Duodenal mucosa (tissue), 2 donors: Measurements from ENCODE around the gene MVP.
"Not testable (repeated sequence)": the region's sequence is repeated elsewhere in the genome, so short reads cannot be mapped to it uniquely, and the experiment has no call there.

Experiments used
- H3K27ac ChIP-seq: one replicate; pipeline ENCODE4 v1.7.0; 2013; ENCODE audit warnings: low read depth, low read length
- H3K27me3 ChIP-seq, 2 donors: one replicate each; pipeline ENCODE4 v1.7.0; 2013; ENCODE audit warnings: low read length in 2 of 2, control low read depth in 1 of 2; ENCODE audit not compliant: insufficient read depth in 2 of 2, control insufficient read depth in 1 of 2
- H3K36me3 ChIP-seq, 2 donors: one replicate each; pipeline ENCODE4 v1.7.0; 2013; ENCODE audit warnings: low read length in 2 of 2, control low read depth in 1 of 2; ENCODE audit not compliant: insufficient read depth in 2 of 2, control insufficient read depth in 1 of 2
- H3K4me1 ChIP-seq, 2 donors: one replicate each; pipeline ENCODE4 v1.7.0; 2013; ENCODE audit warnings: low read length in 2 of 2, control low read depth in 1 of 2; ENCODE audit not compliant: insufficient read depth in 2 of 2, control insufficient read depth in 1 of 2
- H3K4me3 ChIP-seq, 2 donors: one replicate each; pipeline ENCODE4 v1.7.0; 2013; ENCODE audit warnings: low read length in 2 of 2, low read depth in 1 of 2
- H3K9ac ChIP-seq, 2 donors: one replicate each; pipeline ENCODE4 v1.7.0; 2013; ENCODE audit warnings: low read length in 2 of 2, low read depth in 1 of 2
- H3K9me3 ChIP-seq, 2 donors: one replicate each; pipeline ENCODE4 v1.7.0; 2013; ENCODE audit warnings: low read length in 2 of 2, control low read depth in 1 of 2; ENCODE audit not compliant: control insufficient read depth in 1 of 2

The MVP gene

GRCh38 chr16:29869067-29869466, 48.8 kb downstream of the MVP start:
- H3K27ac ChIP-seq, H3K27me3 ChIP-seq, H3K9me3 ChIP-seq, H3K36me3 ChIP-seq, H3K4me1 ChIP-seq, H3K4me3 ChIP-seq, H3K9ac ChIP-seq: not testable (repeated sequence)

DNA sequence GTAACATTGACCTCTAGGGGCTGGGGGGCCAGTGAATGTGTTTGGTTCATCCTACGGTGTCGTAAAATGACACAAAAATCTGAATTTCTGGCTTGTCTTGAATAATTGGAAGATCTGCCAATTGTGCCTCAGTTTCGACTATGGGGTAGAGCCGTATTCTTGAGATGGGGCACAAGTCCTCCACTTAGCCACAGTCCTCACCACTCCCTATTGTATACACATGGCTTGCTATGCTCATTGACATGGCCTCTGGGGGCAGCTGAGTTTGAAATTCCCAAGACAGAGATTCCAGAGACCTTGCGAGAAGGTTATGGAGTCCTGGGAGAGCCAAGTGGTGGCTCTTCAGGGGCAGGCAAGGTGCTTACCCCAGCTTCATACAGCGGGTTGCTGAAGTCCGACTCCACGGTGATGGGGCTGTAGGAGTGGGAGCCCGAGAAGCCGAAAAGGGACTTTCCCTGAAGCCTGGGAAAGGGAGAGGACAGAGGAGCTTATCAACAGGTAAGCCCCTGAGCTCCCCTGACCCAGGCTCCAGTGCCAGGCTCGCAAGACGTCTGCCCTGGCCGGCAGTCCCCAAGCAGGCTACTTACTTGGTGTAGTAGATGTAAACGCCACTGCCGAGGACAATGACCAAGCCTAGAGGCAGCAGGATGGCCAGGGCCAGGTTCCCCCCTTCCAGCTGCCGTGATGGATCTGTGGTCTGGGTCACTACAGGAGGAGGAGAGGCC, 51.7 kb downstream of the MVP start:
- Histone ChIP-seq H3K9me3 (no peaks in the 10 kb centered on the region), H3K9ac (no peak overlapping the region), H3K4me3 (no peak overlapping the region), H3K27me3 (peaks cover 4% of the 10 kb centered on the region in 2 donors), H3K27ac (no peak overlapping the region), H3K4me1 (peaks cover 0 to 3% of the 10 kb centered on the region in 2 donors), H3K36me3 (no peaks in the 10 kb centered on the region)

GRCh38 chr16:29873319-29873718, 53.1 kb downstream of the MVP start:
- H3K4me1 ChIP-seq, result peaks cover 0 to 3% of the 10 kb centered on the region in 2 donors
- H3K9me3 ChIP-seq, result no peaks in the 10 kb centered on the region
- H3K9ac ChIP-seq, result no peak overlapping the region
- H3K36me3 ChIP-seq, result no peaks in the 10 kb centered on the region
- H3K4me3 ChIP-seq, result no peak overlapping the region
- H3K27ac ChIP-seq, result no peak overlapping the region
- H3K27me3 ChIP-seq, result peaks cover 9 to 12% of the 10 kb centered on the region in 2 donors

DNA sequence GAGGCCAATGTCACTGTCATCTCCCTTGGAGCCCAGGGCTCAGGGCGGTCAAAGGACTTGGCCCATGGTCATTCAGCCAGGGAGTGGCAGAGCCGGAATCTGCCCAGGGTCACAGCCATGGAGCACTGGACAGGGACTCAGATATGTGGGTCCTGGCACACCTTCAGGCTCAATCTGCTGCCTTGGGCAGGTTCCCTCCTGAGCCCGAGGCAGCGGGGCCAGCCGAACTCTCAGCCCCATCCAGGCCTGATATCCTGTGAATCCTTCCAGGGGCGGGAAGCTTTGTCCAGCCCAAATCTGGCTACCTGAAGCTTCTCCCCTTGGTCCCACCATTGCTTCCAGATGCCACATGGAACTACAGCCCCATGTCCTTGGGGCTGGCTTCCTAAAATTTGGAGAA, 54.9 kb downstream of the MVP start:
- Histone ChIP-seq H3K27ac (no peak overlapping the region), H3K4me3 (no peak overlapping the region), H3K9ac (no peak overlapping the region), H3K36me3 (no peaks in the 10 kb centered on the region), H3K9me3 (no peaks in the 10 kb centered on the region), H3K27me3 (peaks cover 9 to 12% of the 10 kb centered on the region in 2 donors), H3K4me1 (peaks cover 0 to 3% of the 10 kb centered on the region in 2 donors)

DNA sequence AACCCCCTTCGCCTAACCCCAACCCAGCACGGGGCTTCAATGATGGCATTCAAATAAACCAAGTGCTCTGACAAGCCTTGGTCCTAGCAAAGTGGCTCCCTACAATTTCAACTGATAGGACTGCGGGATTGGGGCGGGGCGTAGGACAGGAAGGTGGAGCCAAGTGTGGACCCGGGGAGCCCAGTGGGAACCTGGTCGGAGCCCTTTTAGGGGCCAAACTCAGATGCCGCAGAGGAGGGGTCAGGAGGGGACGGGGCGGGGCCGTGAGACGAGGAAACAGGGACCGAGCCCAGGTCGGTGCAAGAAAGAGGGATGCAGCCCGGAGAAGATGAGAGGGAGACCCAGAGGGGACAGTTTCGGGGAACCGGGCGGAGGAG, 55.9 kb downstream of the MVP start:
- Histone ChIP-seq H3K27me3 (peaks cover 9 to 12% of the 10 kb centered on the region in 2 donors), H3K27ac (no peak overlapping the region), H3K4me3 (peak overlapping the region in 1 of 2 donors; percentile 22), H3K36me3 (no peaks in the 10 kb centered on the region), H3K9ac (no peak overlapping the region), H3K4me1 (peaks cover 0 to 3% of the 10 kb centered on the region in 2 donors), H3K9me3 (no peaks in the 10 kb centered on the region)

GRCh38 chr16:29876594-29877249, 56.5 kb downstream of the MVP start:
- peak overlapping the region; percentile 22 to 43 for H3K4me3 ChIP-seq
- no peaks in the 10 kb centered on the region for H3K9me3 ChIP-seq
- no peaks in the 10 kb centered on the region for H3K36me3 ChIP-seq
- peaks cover 0 to 3% of the 10 kb centered on the region in 2 donors for H3K4me1 ChIP-seq
- H3K27ac ChIP-seq, result no peak overlapping the region
- peaks cover 9 to 12% of the 10 kb centered on the region in 2 donors for H3K27me3 ChIP-seq
- H3K9ac ChIP-seq, result no peak overlapping the region

- Histone ChIP-seq H3K4me1 (peaks cover 0 to 3% of the 10 kb centered on the region in 2 donors), H3K9me3 (no peaks in the 10 kb centered on the region), H3K36me3 (no peaks in the 10 kb centered on the region), H3K27me3 (peaks cover 9 to 12% of the 10 kb centered on the region in 2 donors), H3K27ac (no peak overlapping the region), H3K9ac (no peak overlapping the region), H3K4me3 (no peak overlapping the region)
Observed at GRCh38 chr16:29877266-29877961, 57.2 kb downstream of the MVP start.

DNA sequence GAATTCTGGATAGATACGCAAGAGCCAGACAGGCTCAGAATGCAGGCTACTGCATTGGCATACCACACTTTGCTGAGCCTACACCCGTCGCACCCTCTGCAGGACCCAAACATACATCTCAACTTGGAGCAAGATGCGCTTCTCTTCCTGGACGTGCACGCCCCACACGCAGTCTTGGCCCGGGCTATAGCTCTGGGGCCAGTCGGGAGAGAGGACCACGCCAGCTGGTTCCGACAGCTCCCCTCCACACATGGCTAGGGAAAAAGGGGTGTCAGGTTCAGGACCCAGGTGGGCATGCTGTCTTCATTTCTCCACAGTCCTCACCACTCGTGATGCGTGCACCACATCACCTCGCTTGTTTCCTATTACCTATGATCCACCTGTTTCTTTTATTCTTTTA, 57.9 kb downstream of the MVP start:
- peaks cover 9 to 12% of the 10 kb centered on the region in 2 donors for H3K27me3 ChIP-seq
- H3K27ac ChIP-seq, result no peak overlapping the region
- H3K9ac ChIP-seq, result no peak overlapping the region
- H3K4me3 ChIP-seq, result no peak overlapping the region
- no peaks in the 10 kb centered on the region for H3K9me3 ChIP-seq
- H3K4me1 ChIP-seq, result peaks cover 0 to 3% of the 10 kb centered on the region in 2 donors
- no peaks in the 10 kb centered on the region for H3K36me3 ChIP-seq

GRCh38 chr16:29881050-29881449, 60.8 kb downstream of the MVP start:
- H3K9me3 ChIP-seq, result no peaks in the 10 kb centered on the region
- H3K27me3 ChIP-seq, result peaks cover 7 to 12% of the 10 kb centered on the region in 2 donors

GRCh38 chr16:29883987-29884386, 63.7 kb downstream of the MVP start:
- H3K9me3 ChIP-seq, result no peaks in the 10 kb centered on the region
- H3K27ac ChIP-seq, result no peak overlapping the region
- H3K27me3 ChIP-seq, result no peaks in the 10 kb centered on the region
- H3K9ac ChIP-seq, result no peak overlapping the region
- no peaks in the 10 kb centered on the region for H3K4me1 ChIP-seq
- no peaks in the 10 kb centered on the region for H3K36me3 ChIP-seq
- no peak overlapping the region for H3K4me3 ChIP-seq

More at GRCh38 chr16:29881050-29881449, 60.8 kb downstream of the MVP start:
- H3K4me1 ChIP-seq, result peaks cover 0 to under 1% of the 10 kb centered on the region in 2 donors
- no peak overlapping the region for H3K27ac ChIP-seq
- H3K4me3 ChIP-seq, result no peak overlapping the region
- no peak overlapping the region for H3K9ac ChIP-seq
- H3K36me3 ChIP-seq, result no peaks in the 10 kb centered on the region
